OCI-LY1 (cell line): ENCODE results near the gene CDKN3.

Source experiments
- H2AFZ ChIP-seq: fragments of 200-600 bp; sonication (generic), shearing (Covaris generic); 2 replicates; pipeline ENCODE4 v1.6.0; 2014; ENCODE audit warnings: antibody characterized with exemption, mild to moderate bottlenecking, low read length
- H3F3A ChIP-seq: fragments of 200-600 bp; sonication (generic), shearing (Covaris generic); 2 replicates; pipeline ENCODE4 v1.6.0; 2014; ENCODE audit warnings: mild to moderate bottlenecking, antibody characterized with exemption, low read length, moderate library complexity; ENCODE audit not compliant: insufficient read depth
- H3K27ac ChIP-seq: fragments of 200-600 bp; sonication (generic); 2 replicates; pipeline ENCODE4 v1.5.1; 2014; ENCODE audit warnings: low read length, mixed run types, mild to moderate bottlenecking, low read depth; ENCODE audit not compliant: poor library complexity, severe bottlenecking
- H3K27me3 ChIP-seq: fragments of 200-600 bp; sonication (generic); 2 replicates; pipeline ENCODE4 v1.6.0; 2014; ENCODE audit warnings: antibody characterized with exemption, mild to moderate bottlenecking, low read length, moderate library complexity; ENCODE audit not compliant: insufficient read depth
- H3K36me3 ChIP-seq: fragments of 200-600 bp; sonication (generic); 2 replicates; pipeline ENCODE4 v1.6.1; 2014; ENCODE audit warnings: mild to moderate bottlenecking, antibody characterized with exemption, low read length, moderate library complexity, mixed read lengths; ENCODE audit not compliant: insufficient read depth
- H3K4me1 ChIP-seq: fragments of 200-600 bp; sonication (generic); 2 replicates; pipeline ENCODE4 v1.5.1; 2014; ENCODE audit warnings: mild to moderate bottlenecking, low read length, moderate library complexity; ENCODE audit not compliant: insufficient read depth, severe bottlenecking
- H3K4me2 ChIP-seq: fragments of 200-600 bp; sonication (generic), shearing (Covaris generic); 2 replicates; pipeline ENCODE4 v1.6.1; 2014; ENCODE audit warnings: low read length
- H3K4me3 ChIP-seq: fragments of 200-600 bp; sonication (generic); 2 replicates; pipeline ENCODE4 v1.5.1; 2014; ENCODE audit warnings: low read length, low read depth, mild to moderate bottlenecking, mixed read lengths; ENCODE audit not compliant: poor library complexity, severe bottlenecking
- H3K79me2 ChIP-seq: fragments of 200-600 bp; shearing (Covaris generic); 2 replicates; pipeline ENCODE4 v1.6.1; 2016; ENCODE audit warnings: mixed run types, low read length, mixed read lengths; ENCODE audit not compliant: insufficient read depth
- H3K9ac ChIP-seq: fragments of 200-600 bp; sonication (generic), shearing (Covaris generic); 2 replicates; pipeline ENCODE4 v1.6.1; 2014; ENCODE audit warnings: mild to moderate bottlenecking, low read length, mixed read lengths
- H3K9me2 ChIP-seq: fragments of 200-600 bp; sonication (generic), shearing (Covaris generic); 2 replicates; pipeline ENCODE4 v1.6.1; 2014; ENCODE audit warnings: low read depth, mild to moderate bottlenecking, low read length, mixed read lengths
- H3K9me3 ChIP-seq: fragments of 200-600 bp; shearing (Covaris generic); 2 replicates; pipeline ENCODE4 v1.6.1; 2014; ENCODE audit warnings: low read length, mixed read lengths
- H4K20me1 ChIP-seq: fragments of 200-600 bp; sonication (generic), shearing (Covaris generic); 2 replicates; pipeline ENCODE4 v1.6.0; 2016; ENCODE audit warnings: mild to moderate bottlenecking, low read length; ENCODE audit not compliant: insufficient read depth
- CTCF ChIP-seq: fragments of 200-600 bp; sonication (generic), shearing (Covaris generic); IDR thresholded peaks from 2 replicates; pipeline ENCODE4 v1.5.1; 2017; ENCODE audit warnings: mild to moderate bottlenecking, antibody characterized with exemption, low read length, moderate library complexity, mixed read lengths
- EZH2 ChIP-seq: fragments of 200-600 bp; sonication (generic), shearing (Covaris generic); IDR thresholded peaks from 2 replicates; pipeline ENCODE4 v1.8.0; 2017; ENCODE audit warnings: borderline replicate concordance, mixed run types, mild to moderate bottlenecking, antibody characterized with exemption, low read length, moderate library complexity, mixed read lengths

The CDKN3 gene

DNA sequence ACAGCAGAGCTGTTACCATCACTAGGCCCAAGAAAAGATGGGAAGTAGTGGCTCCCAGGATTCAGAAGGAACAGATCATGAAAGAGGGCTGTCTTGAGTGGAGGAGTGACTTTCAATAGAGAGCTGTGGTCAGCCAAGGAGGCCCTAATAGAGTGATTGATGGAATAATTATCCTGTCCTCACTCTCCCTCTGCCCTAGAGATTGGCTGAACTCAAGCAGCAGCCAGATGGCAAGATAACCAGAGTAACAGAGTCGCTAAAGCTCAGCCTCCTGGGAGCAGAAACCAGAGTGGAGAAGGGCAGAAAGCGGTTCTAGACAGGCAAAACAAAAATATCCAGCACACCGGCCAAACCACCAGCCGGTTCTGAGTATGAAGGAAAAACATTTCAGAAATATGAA lies 68.8 kb downstream of the CDKN3 start:
- H3K79me2 ChIP-seq: no peaks in the 10 kb centered on the region
- no peak overlapping the region for H3K4me3 ChIP-seq
- H3K4me1 ChIP-seq: no peaks in the 10 kb centered on the region
- no peaks in the 10 kb centered on the region for H3F3A ChIP-seq
- H3K9me2 ChIP-seq: no peaks in the 10 kb centered on the region
- H4K20me1 ChIP-seq: no peaks in the 10 kb centered on the region
- H3K36me3 ChIP-seq: no peaks in the 10 kb centered on the region
- H2AFZ ChIP-seq: no peak overlapping the region
- no peak for TF ChIP-seq CTCF
- TF ChIP-seq EZH2: no peak
- H3K9me3 ChIP-seq: 0 out of 2 replicates have a peak, but pooled peaks cover 6% of the 10 kb centered on the region
- no peak overlapping the region for H3K27ac ChIP-seq
- no peak overlapping the region for H3K4me2 ChIP-seq
- H3K9ac ChIP-seq: no peak overlapping the region
- H3K27me3 ChIP-seq: no peaks in the 10 kb centered on the region

DNA sequence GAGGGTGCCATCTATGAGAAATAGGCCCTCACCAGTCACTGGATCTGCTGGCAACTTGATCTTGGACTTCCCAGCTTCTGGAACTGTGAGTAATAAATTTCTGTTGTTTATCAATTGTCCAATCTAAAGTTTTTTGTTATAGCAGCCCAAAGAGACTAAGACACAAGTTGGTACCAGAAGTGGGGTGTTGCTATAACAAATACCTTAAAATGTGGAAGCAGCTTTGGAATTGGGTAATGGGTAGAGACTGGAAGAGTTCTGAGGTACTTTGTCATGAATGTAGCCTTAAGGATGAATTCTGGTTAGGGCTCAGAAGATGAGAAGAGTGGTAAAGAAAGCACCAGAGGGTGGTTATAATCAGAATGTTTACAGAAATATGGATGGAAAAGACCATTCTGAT lies 70.5 kb downstream of the CDKN3 start:
- no peaks in the 10 kb centered on the region for H3K9me2 ChIP-seq
- no peak for TF ChIP-seq CTCF
- TF ChIP-seq EZH2: no peak
- 0 out of 2 replicates have a peak, but pooled peaks cover 6% of the 10 kb centered on the region for H3K9me3 ChIP-seq
- H2AFZ ChIP-seq: no peak overlapping the region
- no peaks in the 10 kb centered on the region for H3K79me2 ChIP-seq
- H4K20me1 ChIP-seq: no peaks in the 10 kb centered on the region
- no peak overlapping the region for H3K27ac ChIP-seq
- no peak overlapping the region for H3K4me3 ChIP-seq
- no peaks in the 10 kb centered on the region for H3F3A ChIP-seq
- H3K36me3 ChIP-seq: no peaks in the 10 kb centered on the region
- H3K9ac ChIP-seq: no peak overlapping the region
- no peaks in the 10 kb centered on the region for H3K4me1 ChIP-seq
- no peaks in the 10 kb centered on the region for H3K27me3 ChIP-seq
- H3K4me2 ChIP-seq: no peak overlapping the region
